MM.1S (cell line): ENCODE data around the gene EGF.
A peak's percentile ranks its signal among the peaks of the same experiment; 100 is the strongest.
"Not testable (repeated sequence)": the region's sequence is repeated elsewhere in the genome, so short reads cannot be mapped to it uniquely, and the experiment has no call there.

ENCODE experiments used
- DNase-seq: peaks from one replicate; pipeline ENCODE4 v3.0.0-alpha.2; 2015
- H2AFZ ChIP-seq: fragments of 300-600 bp; sonication (generic); 2 replicates; pipeline ENCODE4 v1.6.0; 2016; ENCODE audit warnings: antibody characterized with exemption, low read length
- H3F3A ChIP-seq: fragments of 300-600 bp; sonication (generic); 2 replicates; pipeline ENCODE4 v1.6.1; 2016; ENCODE audit warnings: mild to moderate bottlenecking, antibody characterized with exemption, low read length, moderate library complexity, mixed read lengths; ENCODE audit not compliant: insufficient read depth
- H3K27ac ChIP-seq: fragments of 300-600 bp; sonication (generic); 2 replicates; pipeline ENCODE4 v1.5.1; 2016; ENCODE audit warnings: mild to moderate bottlenecking, low read length
- H3K27me3 ChIP-seq: fragments of 300-600 bp; sonication (generic); replicated peaks from 2 replicates; pipeline ENCODE4 v1.6.0; 2016; ENCODE audit warnings: low read length; ENCODE audit not compliant: insufficient read depth
- H3K36me3 ChIP-seq: fragments of 300-600 bp; sonication (generic); replicated peaks from 2 replicates; pipeline ENCODE4 v1.6.1; 2016; ENCODE audit warnings: mild to moderate bottlenecking, low read length, mixed read lengths; ENCODE audit not compliant: insufficient read depth
- H3K4me1 ChIP-seq: fragments of 300-600 bp; sonication (generic); 2 replicates; pipeline ENCODE4 v1.6.1; 2016; ENCODE audit warnings: low read length, mixed read lengths
- H3K4me2 ChIP-seq: fragments of 300-600 bp; sonication (generic); 2 replicates; pipeline ENCODE4 v1.6.0; 2016; ENCODE audit warnings: low read depth, low read length
- H3K4me3 ChIP-seq: fragments of 300-600 bp; sonication (generic); 2 replicates; pipeline ENCODE4 v1.5.1; 2016; ENCODE audit warnings: low read length, mixed read lengths
- H3K79me2 ChIP-seq: fragments of 300-600 bp; sonication (generic); 2 replicates; pipeline ENCODE4 v1.6.1; 2016; ENCODE audit warnings: mixed run types, low read length, mixed read lengths
- H3K9ac ChIP-seq: fragments of 300-600 bp; sonication (generic); 2 replicates; pipeline ENCODE4 v1.6.1; 2016; ENCODE audit warnings: low read length, mixed read lengths
- H3K9me2 ChIP-seq: fragments of 300-600 bp; sonication (generic); replicated peaks from 2 replicates; pipeline ENCODE4 v1.6.1; 2016; ENCODE audit warnings: mild to moderate bottlenecking, low read length, mixed read lengths; ENCODE audit not compliant: insufficient read depth
- H3K9me3 ChIP-seq: fragments of 300-600 bp; sonication (generic); replicated peaks from 2 replicates; pipeline ENCODE4 v1.6.1; 2016; ENCODE audit warnings: mild to moderate bottlenecking, low read length, mixed read lengths; ENCODE audit not compliant: insufficient read depth
- H4K20me1 ChIP-seq: fragments of 300-600 bp; sonication (generic); 2 replicates; pipeline ENCODE4 v1.6.1; 2016; ENCODE audit warnings: mild to moderate bottlenecking, low read length, moderate library complexity, mixed read lengths; ENCODE audit not compliant: insufficient read depth
- EZH2 ChIP-seq: fragments of 300-600 bp; sonication (generic); optimal IDR thresholded peaks from 2 replicates; pipeline ENCODE3; 2017; ENCODE audit warnings: low read depth, mild to moderate bottlenecking, antibody characterized with exemption, low read length, mixed read lengths
- EZH2phosphoT487 ChIP-seq: fragments of 300-600 bp; sonication (generic); IDR thresholded peaks from 2 replicates; pipeline ENCODE4 v1.6.1; 2018; ENCODE audit warnings: antibody characterized with exemption, low read length
- TF ChIP-seq, protein P1 (sequence below): fragments of 300-600 bp; sonication (generic); IDR thresholded peaks from 2 replicates; pipeline ENCODE4 v1.5.1; 2016; ENCODE audit warnings: antibody characterized with exemption, low read length, mixed read lengths

The EGF gene

DNA sequence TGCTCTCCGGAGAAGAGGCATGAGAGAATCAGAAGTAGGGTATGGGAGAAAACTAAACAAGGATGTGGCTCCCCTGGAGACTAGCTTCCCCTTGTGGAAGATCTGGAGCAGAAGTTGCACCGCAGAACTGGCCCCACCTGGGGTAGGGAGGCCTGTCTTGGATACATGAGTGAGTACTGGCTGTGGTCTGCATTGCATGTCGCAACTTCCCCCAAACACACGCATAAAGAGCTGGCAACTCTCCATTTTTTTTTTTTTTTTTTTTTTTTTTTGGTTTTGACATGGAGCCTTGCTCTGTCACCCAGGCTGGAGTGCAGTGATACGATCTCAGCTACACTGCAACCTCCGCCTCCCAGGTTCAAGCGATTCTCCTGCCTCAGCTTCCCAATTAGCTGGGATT lies 119.9 kb downstream of the EGF start:
- Histone ChIP-seq H3K9me2 (no peaks in the 10 kb centered on the region), H3F3A (no peaks in the 10 kb centered on the region)
- no peak for DNase-seq

GRCh38 chr4:110033355-110034025 lies 120.8 kb downstream of the EGF start:
- Histone ChIP-seq H3K27me3 (no peaks in the 10 kb centered on the region), H3K9ac (no peak overlapping the region), H3K9me3 (no peaks in the 10 kb centered on the region), H3K79me2 (no peaks in the 10 kb centered on the region), H3K36me3 (no peaks in the 10 kb centered on the region), H2AFZ (no peak overlapping the region), H3K4me2 (peak overlapping the region; percentile 15; the same call in 1 of the 2 replicates), H3F3A (no peaks in the 10 kb centered on the region), H3K4me3 (no peak overlapping the region), H3K27ac (no peak overlapping the region), H3K9me2 (no peaks in the 10 kb centered on the region), H3K4me1 (no peaks in the 10 kb centered on the region), H4K20me1 (no peaks in the 10 kb centered on the region)
- TF ChIP-seq EZH2phosphoT487 (no peak), EZH2 (no peak)
- TF ChIP-seq, protein P1, sequence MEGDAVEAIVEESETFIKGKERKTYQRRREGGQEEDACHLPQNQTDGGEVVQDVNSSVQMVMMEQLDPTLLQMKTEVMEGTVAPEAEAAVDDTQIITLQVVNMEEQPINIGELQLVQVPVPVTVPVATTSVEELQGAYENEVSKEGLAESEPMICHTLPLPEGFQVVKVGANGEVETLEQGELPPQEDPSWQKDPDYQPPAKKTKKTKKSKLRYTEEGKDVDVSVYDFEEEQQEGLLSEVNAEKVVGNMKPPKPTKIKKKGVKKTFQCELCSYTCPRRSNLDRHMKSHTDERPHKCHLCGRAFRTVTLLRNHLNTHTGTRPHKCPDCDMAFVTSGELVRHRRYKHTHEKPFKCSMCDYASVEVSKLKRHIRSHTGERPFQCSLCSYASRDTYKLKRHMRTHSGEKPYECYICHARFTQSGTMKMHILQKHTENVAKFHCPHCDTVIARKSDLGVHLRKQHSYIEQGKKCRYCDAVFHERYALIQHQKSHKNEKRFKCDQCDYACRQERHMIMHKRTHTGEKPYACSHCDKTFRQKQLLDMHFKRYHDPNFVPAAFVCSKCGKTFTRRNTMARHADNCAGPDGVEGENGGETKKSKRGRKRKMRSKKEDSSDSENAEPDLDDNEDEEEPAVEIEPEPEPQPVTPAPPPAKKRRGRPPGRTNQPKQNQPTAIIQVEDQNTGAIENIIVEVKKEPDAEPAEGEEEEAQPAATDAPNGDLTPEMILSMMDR: no peak
- DNase-seq: no peak

More for the DNA sequence above, 119.9 kb downstream of the EGF start:
- Histone ChIP-seq H4K20me1 (no peaks in the 10 kb centered on the region), H3K36me3 (no peaks in the 10 kb centered on the region), H3K27me3 (no peaks in the 10 kb centered on the region), H2AFZ (no peak overlapping the region), H3K9me3 (no peaks in the 10 kb centered on the region), H3K4me2 (no peak overlapping the region), H3K9ac (no peak overlapping the region), H3K4me3 (no peak overlapping the region), H3K79me2 (no peaks in the 10 kb centered on the region), H3K4me1 (no peaks in the 10 kb centered on the region), H3K27ac (no peak overlapping the region)
- no peak for TF ChIP-seq EZH2
- no peak for TF ChIP-seq EZH2phosphoT487
- TF ChIP-seq, protein P1: no peak

DNA sequence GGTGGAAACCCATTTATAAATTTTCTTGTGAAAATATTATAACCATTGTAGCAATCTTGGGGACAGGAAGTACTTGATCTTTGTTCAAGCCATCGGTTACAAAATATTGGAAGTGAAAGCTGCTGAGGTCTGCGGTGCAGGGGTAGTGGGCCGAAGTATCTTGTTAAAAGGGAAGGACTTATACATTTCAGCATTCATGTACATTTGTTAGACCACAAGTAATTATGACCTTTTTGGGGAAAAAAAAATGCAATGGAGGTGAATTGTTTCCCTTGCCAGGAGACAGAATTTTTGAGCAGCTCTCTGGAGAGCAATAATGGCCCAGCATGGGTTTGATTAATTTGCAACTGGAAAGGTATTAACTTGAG lies 121.3 kb downstream of the EGF start:
- no peaks in the 10 kb centered on the region for H3K27me3 ChIP-seq

DNA sequence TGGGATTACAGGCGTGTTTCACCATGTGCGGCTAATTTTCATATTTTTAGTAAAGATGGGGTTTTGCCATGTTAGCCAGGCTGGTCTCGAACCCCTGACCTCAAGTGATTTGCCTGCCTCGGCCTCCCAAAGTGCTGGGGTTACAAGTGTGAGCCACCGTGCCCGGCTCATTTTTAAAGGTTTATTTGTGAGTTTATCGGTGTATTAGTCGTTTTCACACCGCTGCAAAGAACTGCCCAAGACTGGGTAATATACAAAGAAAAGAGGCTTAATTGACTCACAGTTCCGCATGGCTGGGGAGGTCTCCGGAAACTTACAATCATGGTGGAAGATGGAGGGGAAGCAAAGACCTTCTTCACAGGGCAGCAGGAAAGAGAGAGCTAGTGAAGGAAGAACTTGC lies 126.5 kb downstream of the EGF start:
- H3K9me3 ChIP-seq, H3K27me3 ChIP-seq, H3K9me2 ChIP-seq, H4K20me1 ChIP-seq, H3K79me2 ChIP-seq, H3K4me2 ChIP-seq, H3K9ac ChIP-seq, H3K4me1 ChIP-seq, H3F3A ChIP-seq, H3K27ac ChIP-seq, H3K4me3 ChIP-seq, H3K36me3 ChIP-seq, DNase-seq, H2AFZ ChIP-seq: not testable (repeated sequence)

More for the DNA sequence above, 121.3 kb downstream of the EGF start:
- no peaks in the 10 kb centered on the region for H3K4me1 ChIP-seq
- H3F3A ChIP-seq: no peaks in the 10 kb centered on the region
- peak overlapping the region; percentile 15; the same call in 1 of the 2 replicates for H3K4me2 ChIP-seq
- no peaks in the 10 kb centered on the region for H3K9me3 ChIP-seq
- H3K79me2 ChIP-seq: no peaks in the 10 kb centered on the region
- H2AFZ ChIP-seq: no peak overlapping the region
- DNase-seq: peak; percentile 31
- H3K27ac ChIP-seq: no peak overlapping the region
- no peak overlapping the region for H3K9ac ChIP-seq
- no peak overlapping the region for H3K4me3 ChIP-seq
- H3K9me2 ChIP-seq: no peaks in the 10 kb centered on the region
- H3K36me3 ChIP-seq: no peaks in the 10 kb centered on the region
- TF ChIP-seq EZH2phosphoT487: no peak
- no peak for TF ChIP-seq EZH2
- TF ChIP-seq, protein P1: no peak
- H4K20me1 ChIP-seq: no peaks in the 10 kb centered on the region
